A673 (cell line): ENCODE measurements around the gene NRDC. TPM values are rescaled to one million over a fixed set of nuclear protein-coding genes. Genes with fewer than 3 reads are reported as not detected.

Experiments used
- BruUV-seq: library from RNA; stranded (reverse); fragments of 400-500 nt; replicated peaks from 2 replicates; lab custom pipeline; 2021; lab: Mats Ljungman, UMichigan
- CTCF ChIA-PET: fragments of 300-600 bp; sonication (Branson Sonifier 250); formaldehyde crosslinking; loops from one replicate; lab custom pipeline; 2022; ENCODE audit warnings: antibody characterized with exemption; lab: Charles Lee
- POLR2A ChIA-PET: fragments of 300-600 bp; sonication (Branson Sonifier 250); formaldehyde crosslinking; loops from one replicate; lab custom pipeline; 2022; ENCODE audit warnings: antibody characterized with exemption; ENCODE audit not compliant: low non-redundant PET; lab: Charles Lee
- DNase-seq: peaks from one replicate; pipeline ENCODE4 v3.0.0-alpha.2; 2015; ENCODE audit warnings: low spot score
- H3K27ac ChIP-seq: fragments of 200-600 bp; sonication (generic); 2 replicates; pipeline ENCODE4 v1.5.1; 2016; ENCODE audit warnings: mixed run types, low read depth, mild to moderate bottlenecking, mixed read lengths, antibody characterized with exemption, low read length; ENCODE audit not compliant: poor library complexity, severe bottlenecking
- H3K27me3 ChIP-seq: fragments of 200-600 bp; sonication (generic); replicated peaks from 2 replicates; pipeline ENCODE4 v1.6.1; 2017; ENCODE audit warnings: mixed run types, low read depth, mild to moderate bottlenecking, mixed read lengths, antibody characterized with exemption, low read length; ENCODE audit not compliant: insufficient read depth, poor library complexity
- H3K36me3 ChIP-seq: fragments of 200-600 bp; sonication (generic); 2 replicates; pipeline ENCODE4 v1.6.1; 2016; ENCODE audit warnings: mixed run types, mild to moderate bottlenecking, mixed read lengths, antibody characterized with exemption, low read length; ENCODE audit not compliant: insufficient read depth, poor library complexity, severe bottlenecking
- H3K4me1 ChIP-seq: fragments of 200-600 bp; sonication (generic); 2 replicates; pipeline ENCODE4 v1.6.1; 2017; ENCODE audit warnings: mixed run types, mild to moderate bottlenecking, mixed read lengths, antibody characterized with exemption, low read length; ENCODE audit not compliant: insufficient read depth, poor library complexity, severe bottlenecking
- H3K4me3 ChIP-seq: fragments of 200-600 bp; sonication (generic); 2 replicates; pipeline ENCODE4 v1.5.1; 2016; ENCODE audit warnings: low read depth, mixed run types, mild to moderate bottlenecking, mixed read lengths, low read length; ENCODE audit not compliant: poor library complexity, severe bottlenecking
- H3K9me3 ChIP-seq: fragments of 200-600 bp; sonication (generic); 2 replicates; pipeline ENCODE4 v1.6.1; 2016; ENCODE audit warnings: mixed run types, low read depth, mild to moderate bottlenecking, mixed read lengths, antibody characterized with exemption, low read length; ENCODE audit not compliant: poor library complexity, severe bottlenecking
- CTCF ChIP-seq: fragments of 300-800, 200-600 bp; sonication (generic); conservative IDR thresholded peaks from 2 replicates; pipeline ENCODE4 v1.5.1; 2017; ENCODE audit warnings: low read depth, mild to moderate bottlenecking, antibody characterized with exemption, low read length, moderate library complexity, mixed read lengths
- EZH2 ChIP-seq: fragments of 200-600 bp; sonication (generic); IDR thresholded peaks from 2 replicates; pipeline ENCODE4 v1.6.1; 2017; ENCODE audit warnings: borderline replicate concordance, low read depth, mild to moderate bottlenecking, mixed read lengths, antibody characterized with exemption, low read length; ENCODE audit not compliant: poor library complexity, severe bottlenecking
- intact Hi-C: fragments of 100-400 bp; cut with micrococcal nuclease; formaldehyde crosslinking; loops from one replicate; pipeline ENCODE4 v1.10.0; 2022; ENCODE audit not compliant: unreplicated experiment
- total RNA-seq: library from RNA; stranded (reverse); gene quantifications from 2 replicates; pipeline ENCODE4 v1.2.3, GENCODE V29; 2021

NRDC gene
- total RNA-seq, 1 experiment from 2014 or later = 1,009 TPM

- no TSS peak for BruUV-seq
- Histone ChIP-seq H3K9me3 (no peaks in the 10 kb centered on the region), H3K4me1 (peaks cover 16% of the 10 kb centered on the region), H3K27me3 (no peaks in the 10 kb centered on the region), H3K27ac (no peak overlapping the region), H3K36me3 (no peaks in the 10 kb centered on the region), H3K4me3 (no peak overlapping the region)
- intact Hi-C loops = loop anchor here (1.0 kb wide), 1 partner anchor 29 kb away; no protein-coding TSS in a partner anchor
- POLR2A ChIA-PET = no interaction called here
- TF ChIP-seq CTCF = peak; percentile 78
- no peak for TF ChIP-seq EZH2
- DNase-seq = peak; percentile 82
- CTCF ChIA-PET = interaction anchor here (0.5 to 1.1 kb wide), 3 partner anchors 29 to 366 kb away, joined by 3 to 7 read pairs (median 5); no protein-coding TSS in a partner anchor
Observed at GRCh38 chr1:51926171-51926812, 47.8 kb upstream of the NRDC start.

GRCh38 chr1:51924455-51924854, 45.9 kb upstream of the NRDC start:
- no TSS peak for BruUV-seq
- Histone ChIP-seq H3K36me3 (no peaks in the 10 kb centered on the region), H3K4me1 (peaks cover 29% of the 10 kb centered on the region)

GRCh38 chr1:51922040-51922439, 43.5 kb upstream of the NRDC start:
- Histone ChIP-seq H3K36me3 (peaks cover 4% of the 10 kb centered on the region), H3K4me3 (no peak overlapping the region), H3K9me3 (no peaks in the 10 kb centered on the region), H3K4me1 (peaks cover 45% of the 10 kb centered on the region), H3K27me3 (no peaks in the 10 kb centered on the region), H3K27ac (no peak overlapping the region)
- POLR2A ChIA-PET = no interaction called here
- no TSS peak for BruUV-seq
- CTCF ChIA-PET = no interaction called here
- no peak for TF ChIP-seq EZH2
- TF ChIP-seq CTCF = no peak
- intact Hi-C loops = no loop called here
- no peak for DNase-seq

More at GRCh38 chr1:51924455-51924854, 45.9 kb upstream of the NRDC start:
- TF ChIP-seq CTCF (no peak), EZH2 (no peak)
- CTCF ChIA-PET = interaction anchor here (0.5 kb wide), 1 partner anchor 17 kb away, joined by 4 read pairs; no protein-coding TSS in a partner anchor
- no peak overlapping the region for H3K4me3 ChIP-seq
- no peaks in the 10 kb centered on the region for H3K9me3 ChIP-seq
- H3K27me3 ChIP-seq = no peaks in the 10 kb centered on the region
- POLR2A ChIA-PET = interaction anchor here (0.6 kb wide), 2 partner anchors 12 to 1279 kb away, joined by 4 read pairs; no protein-coding TSS in a partner anchor
- DNase-seq = no peak
- intact Hi-C loops = no loop called here
- no peak overlapping the region for H3K27ac ChIP-seq
